ENCODE measurements around the gene ETAA1. TPM values are rescaled to one million over a fixed set of nuclear protein-coding genes. Genes with fewer than 3 reads are reported as not detected.

ETAA1 gene
- total RNA-seq (1 to 10 TPM; 4.6 to 6.3 (median 5.6) TPM), polyA plus RNA-seq (4.2 TPM)
- long read RNA-seq, donor 1, partial matches to known transcripts, result 1 of 6 reads
- long read RNA-seq, donor 1, other reads (novel, unspliced or antisense), result 2 of 6 reads
- long read RNA-seq, donor 2, partial matches to known transcripts, result 0 of 2 reads
- long read RNA-seq, donor 2, other reads (novel, unspliced or antisense), result 0 of 2 reads
- long read RNA-seq, donor 3, transcript ETAA1-201 (6 exons, 3,418 nt), result major isoform, 6 of 18 reads
- long read RNA-seq, donor 3, partial matches to known transcripts, result 8 of 18 reads
- long read RNA-seq, donor 3, other reads (novel, unspliced or antisense), result 4 of 18 reads
- long read RNA-seq, donor 4, partial matches to known transcripts, result 0 of 3 reads
- long read RNA-seq, donor 4, other reads (novel, unspliced or antisense), result 1 of 3 reads

DNA sequence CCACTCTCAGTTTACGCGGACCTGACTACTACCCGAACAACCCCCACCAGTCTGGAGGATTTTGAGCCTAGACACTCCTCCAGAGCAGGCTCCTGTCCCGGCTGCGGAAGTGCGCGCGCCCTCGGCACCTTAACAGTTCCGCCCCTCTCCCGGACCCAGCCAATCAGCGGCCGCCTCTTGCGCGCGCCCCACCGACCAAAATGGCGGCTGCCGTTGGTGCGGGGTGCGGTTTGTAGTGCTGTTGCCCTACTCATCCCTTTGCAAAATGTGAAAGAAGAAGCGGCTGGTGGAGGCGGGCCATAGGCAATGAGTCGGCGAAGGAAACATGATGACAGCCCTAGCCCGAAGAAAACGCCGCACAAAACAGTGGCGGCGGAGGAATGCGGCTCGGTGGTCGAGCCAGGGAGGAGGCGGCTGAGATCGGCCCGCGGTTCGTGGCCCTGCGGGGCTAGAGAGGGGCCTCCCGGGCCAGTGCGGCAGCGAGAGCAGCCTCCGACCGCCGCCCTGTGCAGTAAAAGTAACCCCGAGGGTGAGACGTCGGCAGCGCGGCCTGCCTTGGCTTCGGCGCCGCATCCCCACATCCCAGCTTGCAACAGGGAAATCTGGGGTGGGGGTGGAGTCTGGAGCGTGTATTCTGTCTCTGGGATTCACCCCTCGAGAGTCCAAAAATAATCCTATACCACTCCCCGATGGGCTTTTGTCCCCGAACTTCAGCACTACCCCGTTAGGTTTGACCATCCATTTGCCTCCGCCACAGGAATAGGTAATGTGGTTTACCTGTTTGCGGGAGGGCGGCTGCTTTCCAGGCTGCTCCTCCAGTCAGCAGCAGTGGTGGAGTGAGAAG, at the start of gene ETAA1:
TSS of gene ETAA1 (plus strand) at position 191 of the 844 bp plus-strand sequence. CDS start at position 307, 116 bp downstream.
- peak; percentile 100 for ATAC-seq
- under 1% methylated on average over 61 of the region's 61 CpGs for whole genome bisulfite sequencing
- Histone ChIP-seq H3K27me3 (ENCODE audit: control insufficient read depth, insufficient read depth) (no peaks in the 10 kb centered on the region), H3K27ac (ENCODE audit: low read length) (peak within 1 kb of the TSS; percentile 76), H3K4me3 (ENCODE audit: low read length) (peak within 1 kb of the TSS; percentile 98), H3K9me3 (ENCODE audit: control insufficient read depth, low read length) (no peaks in the 10 kb centered on the region), H3K4me1 (ENCODE audit: control insufficient read depth, insufficient read depth, low read length) (no peaks in the 10 kb centered on the region)
- intact Hi-C loops (cut with DNase I), result loop anchor here in 1 of 4 donors (10.0 kb wide), 1 partner anchor 963 kb away; the partner anchor contains the start of gene MEIS1
- DNase-seq, result peak; percentile 94 to 98 (median 97)

DNA sequence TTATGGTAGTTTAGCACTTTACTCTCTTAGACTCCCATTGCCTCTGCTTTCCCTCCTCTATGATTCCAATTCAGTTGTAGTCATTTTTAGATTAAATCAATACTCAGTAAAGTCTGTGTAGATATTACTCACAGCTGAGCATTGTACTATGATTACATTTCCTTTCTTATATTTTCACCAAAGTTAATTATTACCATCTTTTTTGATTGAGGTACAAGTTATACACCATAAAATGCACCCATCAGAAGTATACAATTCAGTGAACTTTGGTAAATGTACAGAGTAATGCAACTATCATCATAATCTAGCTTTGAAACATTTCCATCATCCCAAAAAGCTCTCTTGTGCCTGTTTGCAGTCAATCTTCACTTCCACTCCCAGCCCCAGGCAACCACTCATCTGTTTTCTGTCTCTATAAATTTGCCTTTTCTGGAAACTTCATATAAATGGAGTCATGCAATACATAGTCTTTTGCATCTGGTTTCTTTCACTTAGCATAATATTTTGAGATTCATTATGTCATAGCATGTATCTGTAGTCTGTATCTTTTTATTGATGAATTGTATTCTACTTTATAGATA, 30.2 kb upstream of the ETAA1 start:
- no peak for ATAC-seq
- intact Hi-C loops (cut with DNase I), result no loop called here
- Histone ChIP-seq H3K9me3 (ENCODE audit: control insufficient read depth, low read length) (no peaks in the 10 kb centered on the region), H3K27me3 (ENCODE audit: control insufficient read depth, insufficient read depth) (no peaks in the 10 kb centered on the region), H3K4me1 (ENCODE audit: control insufficient read depth, insufficient read depth, low read length) (no peaks in the 10 kb centered on the region), H3K4me3 (ENCODE audit: low read length) (no peak overlapping the region), H3K27ac (ENCODE audit: low read length) (no peak overlapping the region)
- DNase-seq, result no peak

DNA sequence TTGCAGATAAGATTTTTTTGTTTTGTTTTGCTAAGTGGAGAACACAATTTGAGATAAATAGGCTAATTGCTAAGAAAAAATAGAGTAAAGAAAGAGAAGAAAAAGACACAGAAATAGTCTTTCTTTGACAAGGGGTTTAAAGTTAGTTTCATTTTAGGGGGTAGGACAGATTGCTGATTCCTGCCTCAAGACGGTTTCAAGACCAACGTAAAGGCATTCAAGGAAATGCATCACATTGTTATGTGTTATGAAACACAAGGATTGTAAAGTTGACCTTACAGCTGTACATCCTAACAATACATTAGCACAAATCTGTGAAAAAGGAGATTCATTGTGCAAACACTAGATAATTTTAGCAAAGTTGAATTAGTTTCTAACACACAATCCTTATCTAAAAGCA, 22.7 kb upstream of the ETAA1 start:
- Histone ChIP-seq H3K9me3 (ENCODE audit: control insufficient read depth, low read length) (no peaks in the 10 kb centered on the region), H3K27me3 (ENCODE audit: control insufficient read depth, insufficient read depth) (no peaks in the 10 kb centered on the region), H3K4me3 (ENCODE audit: low read length) (peak overlapping the region; percentile 45), H3K4me1 (ENCODE audit: control insufficient read depth, insufficient read depth, low read length) (no peaks in the 10 kb centered on the region), H3K27ac (ENCODE audit: low read length) (no peak overlapping the region)
- DNase-seq (no peak), ATAC-seq (no peak)
- 24% methylated on average over 2 of the region's 2 CpGs for WGBS
- intact Hi-C loops (cut with DNase I), result no loop called here

DNA sequence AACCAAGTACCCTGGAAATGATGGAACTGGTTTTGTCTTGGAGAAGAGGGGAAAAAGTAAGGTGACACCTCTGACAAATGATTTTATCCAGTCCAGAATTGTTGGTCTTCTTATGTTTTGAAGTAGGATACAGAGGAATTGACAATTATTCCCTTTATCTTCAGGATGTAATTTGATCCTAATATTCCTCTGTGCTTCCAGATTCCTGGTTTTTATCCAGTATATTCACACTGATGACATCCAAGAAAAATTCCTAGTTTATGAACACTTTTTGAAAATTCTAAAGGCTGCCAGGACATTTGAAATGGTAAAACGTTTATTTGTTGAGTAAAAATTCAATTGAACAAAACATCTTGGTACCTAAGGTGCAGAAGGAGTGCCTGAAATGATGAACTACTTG, 22.2 kb upstream of the ETAA1 start:
- no peak overlapping the region for H3K4me3 ChIP-seq (ENCODE audit: low read length)
- H3K4me1 ChIP-seq (ENCODE audit: control insufficient read depth, insufficient read depth, low read length), result no peaks in the 10 kb centered on the region
- intact Hi-C loops (cut with DNase I), result no loop called here
- no peaks in the 10 kb centered on the region for H3K9me3 ChIP-seq (ENCODE audit: control insufficient read depth, low read length)
- no peaks in the 10 kb centered on the region for H3K27me3 ChIP-seq (ENCODE audit: control insufficient read depth, insufficient read depth)
- ATAC-seq (no peak), DNase-seq (no peak)
- WGBS, result 20% methylated on average over 1 of the region's 1 CpG
- H3K27ac ChIP-seq (ENCODE audit: low read length), result no peak overlapping the region

DNA sequence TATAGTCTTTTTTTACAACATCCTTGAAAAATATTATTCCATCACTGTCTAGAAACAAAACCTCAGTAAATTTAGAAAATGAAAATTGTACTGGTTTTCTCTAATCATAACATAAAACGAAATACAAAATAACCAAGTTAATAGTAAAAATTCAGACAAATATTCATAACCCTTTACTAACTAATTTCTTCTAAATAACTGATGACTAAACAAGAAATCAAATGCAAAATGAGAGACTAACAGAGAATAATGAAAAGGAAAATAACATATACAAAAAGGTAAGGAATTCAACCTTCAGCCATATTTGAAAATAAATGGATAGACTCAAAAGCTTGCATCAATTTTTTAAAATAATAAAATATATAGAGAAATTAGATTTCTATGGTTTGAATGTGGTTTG, 18.6 kb upstream of the ETAA1 start:
- 87% methylated on average over 1 of the region's 1 CpG for WGBS
- DNase-seq (no peak), ATAC-seq (no peak)
- intact Hi-C loops (cut with DNase I), result no loop called here
- Histone ChIP-seq H3K27me3 (ENCODE audit: control insufficient read depth, insufficient read depth) (no peaks in the 10 kb centered on the region), H3K4me1 (ENCODE audit: control insufficient read depth, insufficient read depth, low read length) (no peaks in the 10 kb centered on the region), H3K27ac (ENCODE audit: low read length) (no peak overlapping the region), H3K9me3 (ENCODE audit: control insufficient read depth, low read length) (no peaks in the 10 kb centered on the region), H3K4me3 (ENCODE audit: low read length) (no peak overlapping the region)

DNA sequence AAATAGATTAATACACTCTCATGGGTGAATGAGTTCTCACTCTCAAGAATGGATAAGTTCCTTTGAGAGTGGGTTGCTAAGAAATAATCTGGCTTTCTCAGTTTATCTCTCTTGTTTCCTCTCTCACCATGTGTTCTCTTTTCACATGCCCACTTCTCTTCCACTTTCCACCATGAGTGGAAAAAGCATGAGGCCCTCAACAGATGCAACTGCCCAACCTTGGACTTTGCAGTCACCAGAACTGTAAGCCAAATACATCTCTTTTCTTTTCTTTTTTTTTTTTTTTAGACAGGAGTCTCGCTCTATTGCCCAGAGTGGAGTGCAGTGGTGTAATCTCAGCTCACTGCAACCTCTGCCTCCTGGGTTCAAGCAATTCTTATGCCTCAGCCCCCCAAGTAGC, 18.1 kb upstream of the ETAA1 start:
- intact Hi-C loops (cut with DNase I), result no loop called here

DNA sequence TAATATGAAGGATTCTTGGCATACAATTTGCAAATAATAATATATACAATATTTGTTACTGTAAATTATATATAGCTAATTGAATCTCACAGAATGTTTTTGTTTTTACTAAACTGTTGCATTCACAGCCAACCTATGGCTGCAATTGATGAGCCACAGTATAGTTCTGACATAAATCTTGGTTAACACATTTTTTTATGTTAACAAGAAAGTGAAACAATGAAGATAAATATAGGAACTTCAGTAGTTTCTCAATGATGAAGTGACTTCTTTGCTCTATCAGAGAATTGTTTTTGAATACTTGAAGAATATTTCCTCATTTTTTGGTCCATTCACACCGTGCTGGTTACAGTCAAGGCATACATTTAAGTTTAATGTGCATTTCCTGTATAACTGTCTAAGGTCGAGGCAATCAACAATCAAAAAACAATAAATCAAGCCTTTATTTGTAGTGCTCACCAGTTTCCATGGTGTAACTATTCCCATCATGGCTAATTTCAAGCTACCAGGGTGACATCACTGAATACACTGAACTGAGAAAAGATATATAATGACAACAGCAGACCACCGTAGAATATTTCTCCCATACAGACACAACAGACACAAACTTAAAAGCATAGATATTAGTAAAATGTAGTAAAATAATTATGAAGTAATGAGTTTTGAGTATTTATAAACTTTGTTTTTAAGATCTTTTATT, 12.9 kb upstream of the ETAA1 start:
- intact Hi-C loops (cut with DNase I), result no loop called here
- Histone ChIP-seq H3K9me3 (ENCODE audit: control insufficient read depth, low read length) (no peaks in the 10 kb centered on the region), H3K27me3 (ENCODE audit: control insufficient read depth, insufficient read depth) (no peaks in the 10 kb centered on the region), H3K4me3 (ENCODE audit: low read length) (no peak overlapping the region), H3K4me1 (ENCODE audit: control insufficient read depth, insufficient read depth, low read length) (no peaks in the 10 kb centered on the region), H3K27ac (ENCODE audit: low read length) (no peak overlapping the region)
- ATAC-seq (no peak), DNase-seq (no peak)
- 67% methylated on average over 3 of the region's 3 CpGs for WGBS

More for the DNA sequence above, 18.1 kb upstream of the ETAA1 start:
- no peak overlapping the region for H3K27ac ChIP-seq (ENCODE audit: low read length)
- WGBS, result 94% methylated on average over 1 of the region's 1 CpG
- H3K4me3 ChIP-seq (ENCODE audit: low read length), result no peak overlapping the region
- no peaks in the 10 kb centered on the region for H3K4me1 ChIP-seq (ENCODE audit: control insufficient read depth, insufficient read depth, low read length)
- ATAC-seq (no peak), DNase-seq (no peak)
- no peaks in the 10 kb centered on the region for H3K9me3 ChIP-seq (ENCODE audit: control insufficient read depth, low read length)
- no peaks in the 10 kb centered on the region for H3K27me3 ChIP-seq (ENCODE audit: control insufficient read depth, insufficient read depth)

DNA sequence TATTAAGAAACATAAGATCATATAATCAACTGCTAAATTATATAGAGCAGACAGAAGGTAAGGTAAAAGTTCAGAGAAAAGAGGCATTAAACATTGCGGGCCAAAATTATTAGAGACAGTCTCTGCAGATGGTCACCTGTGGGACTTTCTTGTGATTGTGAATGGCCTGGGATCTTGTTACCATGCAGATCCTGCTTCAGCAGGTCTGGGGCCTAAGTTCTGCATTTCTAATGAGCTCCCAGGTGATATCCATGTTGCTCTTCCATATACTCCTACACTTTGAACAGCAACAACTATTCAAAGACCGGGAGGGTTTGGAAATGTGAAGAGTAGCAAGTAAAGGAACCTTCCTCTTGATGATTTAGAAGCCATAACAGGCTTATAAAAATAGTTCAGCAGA, 8.5 kb upstream of the ETAA1 start:
- ATAC-seq (no peak), DNase-seq (no peak)
- intact Hi-C loops (cut with DNase I), result no loop called here
- H3K4me3 ChIP-seq (ENCODE audit: low read length), result no peak overlapping the region
- H3K9me3 ChIP-seq (ENCODE audit: control insufficient read depth, low read length), result no peaks in the 10 kb centered on the region
- H3K27me3 ChIP-seq (ENCODE audit: control insufficient read depth, insufficient read depth), result no peaks in the 10 kb centered on the region
- no peak overlapping the region for H3K27ac ChIP-seq (ENCODE audit: low read length)
- H3K4me1 ChIP-seq (ENCODE audit: control insufficient read depth, insufficient read depth, low read length), result no peaks in the 10 kb centered on the region
- 93% methylated on average over 2 of the region's 2 CpGs for WGBS

DNA sequence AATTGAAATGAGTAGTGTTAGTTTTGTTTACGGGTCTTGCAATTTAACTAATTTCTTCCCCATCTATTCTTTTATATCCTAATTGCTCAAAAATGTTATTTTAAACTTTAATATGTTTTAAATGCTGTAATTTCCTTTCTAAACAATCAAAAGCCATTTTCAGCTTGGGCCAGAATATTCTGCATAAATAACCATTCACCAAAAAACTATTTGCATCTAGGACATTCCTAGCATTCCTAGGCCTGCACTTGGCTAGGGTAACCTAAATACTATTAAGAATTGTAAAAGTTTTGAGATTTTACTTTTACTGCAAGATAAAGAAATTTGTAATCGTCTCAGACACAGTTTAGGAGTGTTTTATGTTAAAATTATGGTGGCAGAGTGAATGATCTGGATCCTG, 7.8 kb upstream of the ETAA1 start:
- Histone ChIP-seq H3K4me1 (ENCODE audit: control insufficient read depth, insufficient read depth, low read length) (no peaks in the 10 kb centered on the region), H3K4me3 (ENCODE audit: low read length) (no peak overlapping the region), H3K27ac (ENCODE audit: low read length) (no peak overlapping the region), H3K9me3 (ENCODE audit: control insufficient read depth, low read length) (no peaks in the 10 kb centered on the region), H3K27me3 (ENCODE audit: control insufficient read depth, insufficient read depth) (no peaks in the 10 kb centered on the region)
- intact Hi-C loops (cut with DNase I), result no loop called here
- no peak for ATAC-seq
- 52% methylated on average over 2 of the region's 2 CpGs for WGBS
- DNase-seq, result no peak

DNA sequence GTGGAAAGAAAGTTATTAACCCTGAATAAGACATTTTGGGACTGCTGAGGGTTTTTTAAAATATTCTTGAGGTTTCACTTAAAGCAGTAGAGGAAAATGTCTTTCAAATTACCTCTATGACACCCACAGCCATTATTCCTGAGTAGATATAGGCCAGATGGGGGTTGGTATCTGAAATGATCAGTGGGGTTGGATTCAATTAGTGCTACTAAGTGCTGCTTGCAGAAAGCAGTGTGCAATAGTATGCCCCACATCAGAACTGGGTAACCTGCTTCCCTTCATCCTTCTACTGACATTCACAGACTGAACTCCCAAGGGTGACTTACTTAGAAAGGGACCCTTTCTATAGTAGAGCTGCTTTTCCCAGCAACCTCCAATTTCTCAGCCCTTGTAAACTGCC, 7.3 kb upstream of the ETAA1 start:
- no peak for DNase-seq
- no peaks in the 10 kb centered on the region for H3K9me3 ChIP-seq (ENCODE audit: control insufficient read depth, low read length)

More for the DNA sequence above, 7.3 kb upstream of the ETAA1 start:
- H3K4me3 ChIP-seq (ENCODE audit: low read length), result no peak overlapping the region
- H3K27ac ChIP-seq (ENCODE audit: low read length), result no peak overlapping the region
- H3K4me1 ChIP-seq (ENCODE audit: control insufficient read depth, insufficient read depth, low read length), result no peaks in the 10 kb centered on the region
- H3K27me3 ChIP-seq (ENCODE audit: control insufficient read depth, insufficient read depth), result no peaks in the 10 kb centered on the region
- intact Hi-C loops (cut with DNase I), result loop anchor here in 1 of 4 donors (10.0 kb wide), 1 partner anchor 955 kb away; the partner anchor contains the start of gene MEIS1
- no peak for ATAC-seq

Data from right cardiac atrium (tissue), 5 donors.